Endodermal cell (in vitro differentiated cells): ENCODE results near the gene RFTN1. TPM values are rescaled to one million over a fixed set of nuclear protein-coding genes. Genes with fewer than 3 reads are reported as not detected.

Experiments used
- DNase-seq: peaks from one replicate; pipeline ENCODE4 v3.0.0-alpha.2; 2017
- H3K27ac ChIP-seq: 2 replicates; pipeline ENCODE4 v1.5.1; 2013; ENCODE audit warnings: mild to moderate bottlenecking, low read depth, low read length, moderate library complexity
- H3K27me3 ChIP-seq: 2 replicates; pipeline ENCODE4 v1.6.1; 2013; ENCODE audit warnings: mild to moderate bottlenecking, low read length, moderate library complexity; ENCODE audit not compliant: insufficient read depth, control insufficient read depth, poor library complexity, severe bottlenecking
- H3K36me3 ChIP-seq: 2 replicates; pipeline ENCODE4 v1.7.0; 2013; ENCODE audit warnings: mild to moderate bottlenecking, low read length, moderate library complexity; ENCODE audit not compliant: control insufficient read depth, insufficient read depth
- H3K4me1 ChIP-seq: one replicate; pipeline ENCODE4 v1.7.0; 2013; ENCODE audit warnings: low read length; ENCODE audit not compliant: control insufficient read depth, insufficient read depth
- H3K4me3 ChIP-seq: 2 replicates; pipeline ENCODE4 v1.5.1; 2013; ENCODE audit warnings: mild to moderate bottlenecking, low read length, moderate library complexity
- H3K9ac ChIP-seq: 2 replicates; pipeline ENCODE4 v1.6.1; 2013; ENCODE audit warnings: mild to moderate bottlenecking, low read length, moderate library complexity; ENCODE audit not compliant: poor library complexity, severe bottlenecking; ENCODE audit errors: extremely low read depth
- H3K9me3 ChIP-seq: 2 replicates; pipeline ENCODE4 v1.6.1; 2013; ENCODE audit warnings: mild to moderate bottlenecking, low read length, moderate library complexity; ENCODE audit not compliant: control insufficient read depth
- H3K27ac Mint-ChIP-seq: 2 replicates; pipeline ENCODE4 v1.8.0; 2020; ENCODE audit warnings: mixed read lengths
- H3K27me3 Mint-ChIP-seq: 2 replicates; pipeline ENCODE4 v1.8.0; 2021; ENCODE audit warnings: mild to moderate bottlenecking, mixed read lengths; ENCODE audit not compliant: insufficient read depth
- H3K36me3 Mint-ChIP-seq: 2 replicates; pipeline ENCODE4 v1.8.0; 2020; ENCODE audit warnings: low read depth, mixed read lengths
- H3K4me1 Mint-ChIP-seq: 2 replicates; pipeline ENCODE4 v1.8.0; 2020; ENCODE audit warnings: mixed read lengths
- H3K4me3 Mint-ChIP-seq: 2 replicates; pipeline ENCODE4 v1.8.0; 2020; ENCODE audit warnings: mild to moderate bottlenecking, moderate library complexity, mixed read lengths
- H3K9me3 Mint-ChIP-seq: 2 replicates; pipeline ENCODE4 v1.8.0; 2020; ENCODE audit warnings: mild to moderate bottlenecking, mixed read lengths
- CTCF ChIP-seq: fragments of 200-600 bp; sonication (generic); conservative IDR thresholded peaks from 2 replicates; pipeline ENCODE4 v1.5.0; 2021; ENCODE audit warnings: antibody characterized with exemption, mild to moderate bottlenecking
- WGBS, 2 experiments: methylation state at CpG; one replicate each; pipeline versions ENCODE4 v1.1.5 to v1.1.7; 2013; ENCODE audit warnings: missing lambda C conversion rate in 2 of 2, mixed read lengths in 1 of 2; ENCODE audit not compliant: insufficient coverage in 1 of 2, insufficient read length in 1 of 2; 5-methylcytosine and 5-hydroxymethylcytosine counted together
- total RNA-seq, 2 donors: library from RNA; stranded (reverse); fragmentation: NEBNext Ultra II Directional in 1 of 2; extraction: Animal tissue kit (Norgen Biotek cat#: 25700) in 1 of 2; gene quantifications; 2 replicates in 1 of 2; 3 replicates in 1 of 2; pipeline ENCODE4 v1.2.1, GENCODE V29; 2021

The RFTN1 gene
- total RNA-seq, 2 donors from 2014 or later: 0.80 to 1.1 TPM

- Mint-ChIP-seq H3K27me3 (no peaks in the 10 kb centered on the region), H3K4me1 (no peaks in the 10 kb centered on the region), H3K36me3 (no peaks in the 10 kb centered on the region), H3K9me3 (no peaks in the 10 kb centered on the region), H3K4me3 (no peak overlapping the region), H3K27ac (no peak overlapping the region)
- H3K27me3 ChIP-seq: no peaks in the 10 kb centered on the region
- H3K4me3 ChIP-seq: no peak overlapping the region
- WGBS, 2 experiments: 83 to 90% methylated on average over 5 to 13 of the region's 13 CpGs
- no peaks in the 10 kb centered on the region for H3K4me1 ChIP-seq
- no peak for TF ChIP-seq CTCF
- H3K9me3 ChIP-seq: no peaks in the 10 kb centered on the region
- no peak overlapping the region for H3K27ac ChIP-seq
- no peaks in the 10 kb centered on the region for H3K36me3 ChIP-seq
- no peak for DNase-seq
- H3K9ac ChIP-seq: no peak overlapping the region
Observed at GRCh38 chr3:16433701-16434151, 79.8 kb downstream of the RFTN1 start.

GRCh38 chr3:16432714-16433113 lies 80.8 kb downstream of the RFTN1 start:
- no peaks in the 10 kb centered on the region for H3K4me1 ChIP-seq
- TF ChIP-seq CTCF: no peak
- H3K9ac ChIP-seq: no peak overlapping the region
- H3K27me3 ChIP-seq: no peaks in the 10 kb centered on the region
- no peaks in the 10 kb centered on the region for H3K36me3 Mint-ChIP-seq
- no peaks in the 10 kb centered on the region for H3K9me3 ChIP-seq
- no peaks in the 10 kb centered on the region for H3K9me3 Mint-ChIP-seq
- H3K4me1 Mint-ChIP-seq: no peaks in the 10 kb centered on the region
- no peak overlapping the region for H3K27ac ChIP-seq
- no peak overlapping the region for H3K4me3 ChIP-seq
- no peak overlapping the region for H3K27ac Mint-ChIP-seq
- no peak overlapping the region for H3K4me3 Mint-ChIP-seq
- H3K36me3 ChIP-seq: no peaks in the 10 kb centered on the region
- WGBS, 2 experiments: 78 to 83% methylated on average over 2 to 3 of the region's 3 CpGs
- no peak for DNase-seq
- H3K27me3 Mint-ChIP-seq: no peaks in the 10 kb centered on the region

- H3K4me3 Mint-ChIP-seq: no peak overlapping the region
- H3K36me3 Mint-ChIP-seq: no peaks in the 10 kb centered on the region
- H3K4me1 Mint-ChIP-seq: no peaks in the 10 kb centered on the region
- WGBS, 2 experiments: 94 to 95% methylated on average over 9 to 11 of the region's 11 CpGs
- H3K27me3 Mint-ChIP-seq: no peaks in the 10 kb centered on the region
- no peak overlapping the region for H3K4me3 ChIP-seq
- no peak overlapping the region for H3K9ac ChIP-seq
- no peaks in the 10 kb centered on the region for H3K9me3 ChIP-seq
- TF ChIP-seq CTCF: no peak
- no peaks in the 10 kb centered on the region for H3K36me3 ChIP-seq
- no peaks in the 10 kb centered on the region for H3K9me3 Mint-ChIP-seq
- no peaks in the 10 kb centered on the region for H3K27me3 ChIP-seq
- H3K4me1 ChIP-seq: no peaks in the 10 kb centered on the region
- no peak for DNase-seq
- no peak overlapping the region for H3K27ac Mint-ChIP-seq
- H3K27ac ChIP-seq: no peak overlapping the region
Observed at GRCh38 chr3:16430717-16431630, 82.5 kb downstream of the RFTN1 start.
